K562 (cell line): ENCODE measurements around the gene CHTOP. TPM values are rescaled to one million over a fixed set of nuclear protein-coding genes. Genes with fewer than 3 reads are reported as not detected.

ENCODE experiments used
- ARID2 ChIP-seq: fragments of 450-650 bp; IDR thresholded peaks from 2 replicates; pipeline ENCODE4 v1.6.1; 2017; ENCODE audit warnings: antibody characterized with exemption, mild to moderate bottlenecking
- BMI1 ChIP-seq: fragments of 150-350 bp; IDR thresholded peaks from 2 replicates; pipeline ENCODE4 v1.6.1; 2014; ENCODE audit warnings: low read length
- CTCFL ChIP-seq: IDR thresholded peaks from 2 replicates; pipeline ENCODE4 v1.6.1; 2011; ENCODE audit warnings: borderline replicate concordance, low read depth, mild to moderate bottlenecking, moderate library complexity, low read length; ENCODE audit not compliant: insufficient read depth, poor library complexity, severe bottlenecking
- E4F1 ChIP-seq: fragments of 250-450 bp; sonication (Bioruptor Pico); IDR thresholded peaks from 2 replicates; pipeline ENCODE4 v1.5.0; 2021; ENCODE audit warnings: mild to moderate bottlenecking, borderline replicate concordance
- FOXO4 ChIP-seq: fragments of 450-650 bp; formaldehyde crosslinking; IDR thresholded peaks from 2 replicates; pipeline ENCODE4 v1.4.0; 2020; ENCODE audit warnings: mild to moderate bottlenecking, moderate library complexity
- GTF2B ChIP-seq: IDR thresholded peaks from 2 replicates; pipeline ENCODE4 v1.6.1; 2011; ENCODE audit not compliant: insufficient read length; ENCODE audit errors: extremely low read depth
- IFI16 ChIP-seq: fragments of 250-450 bp; sonication (Bioruptor Pico); IDR thresholded peaks from 2 replicates; pipeline ENCODE4 v2.1.2; 2022; ENCODE audit warnings: mild to moderate bottlenecking, inconsistent platforms
- KLF1 ChIP-seq: fragments of 450-650 bp; IDR thresholded peaks from 2 replicates; pipeline ENCODE4 v1.6.1; 2016; ENCODE audit warnings: missing genetic modification characterization, missing compliant biosample characterization
- POLR2AphosphoS5 ChIP-seq: IDR thresholded peaks from 2 replicates; pipeline ENCODE4 v1.6.1; 2011; ENCODE audit warnings: mild to moderate bottlenecking, low read depth, low read length, moderate library complexity; ENCODE audit not compliant: control insufficient read depth, insufficient read depth
- SAFB2 ChIP-seq: fragments of 200-400 bp; formaldehyde crosslinking; IDR thresholded peaks from 2 replicates; pipeline ENCODE4 v1.6.1; 2018; ENCODE audit warnings: borderline replicate concordance, low read length, low read depth, moderate library complexity; ENCODE audit not compliant: severe bottlenecking
- SMARCA4 ChIP-seq: fragments of 450-650 bp; IDR thresholded peaks from 2 replicates; pipeline ENCODE4 v1.6.1; 2016
- SRSF9 ChIP-seq: fragments of 200-400 bp; formaldehyde crosslinking; IDR thresholded peaks from 2 replicates; pipeline ENCODE4 v1.6.1; 2017; ENCODE audit warnings: low read depth, low read length, borderline replicate concordance
- TGIF2 ChIP-seq: sonication (generic); formaldehyde crosslinking; IDR thresholded peaks from 2 replicates; pipeline ENCODE4 v1.8.1; 2022; ENCODE audit warnings: mild to moderate bottlenecking, missing genetic modification reagents, moderate library complexity
- TSC22D4 ChIP-seq: fragments of 450-650 bp; IDR thresholded peaks from 2 replicates; pipeline ENCODE4 v1.6.1; 2016; ENCODE audit warnings: missing genetic modification characterization, missing biosample characterization, control low read depth
- ZBTB33 ChIP-seq: sonication (generic); formaldehyde crosslinking; IDR thresholded peaks from 2 replicates; pipeline ENCODE4 v1.8.1; 2023; ENCODE audit warnings: mild to moderate bottlenecking, missing genetic modification reagents
- ZNF589 ChIP-seq: fragments of 200-800 bp; sonication (Bioruptor generic); IDR thresholded peaks from 2 replicates; pipeline ENCODE4 v1.6.1; 2016; ENCODE audit warnings: low read depth, missing genetic modification characterization, missing compliant biosample characterization
- ZNF707 ChIP-seq: fragments of 250-450 bp; sonication (Bioruptor Pico); conservative IDR thresholded peaks from 2 replicates; pipeline ENCODE4 v1.8.0; 2022; ENCODE audit warnings: inconsistent platforms, mild to moderate bottlenecking, moderate library complexity
- ZNF785 ChIP-seq: fragments of 250-450 bp; sonication (Bioruptor Pico); IDR thresholded peaks from 2 replicates; pipeline ENCODE4 v1.4.0; 2020; ENCODE audit warnings: mild to moderate bottlenecking
- ZZZ3 ChIP-seq: fragments of 450-650 bp; IDR thresholded peaks from 2 replicates; pipeline ENCODE4 v1.6.1; 2016; ENCODE audit warnings: antibody characterized with exemption, mild to moderate bottlenecking, moderate library complexity
- polyA plus RNA-seq, 8 experiments: library from polyadenylated mRNA; depleted of rRNA in 4 of 8; stranded (reverse) in 5 of 8; unstranded in 3 of 8; fragments of >200 nt; fragmentation: Nextera tagmentation in 2 of 8; fragmentation: Illumina TruSeq in 1 of 8; extraction: Ambion mirVana in 2 of 8; extraction: Trizol in 1 of 8; gene quantifications; 2 replicates each; pipeline versions ENCODE4 v1.2.1 to v1.2.3, GENCODE V29; 2011 to 2014; ENCODE audit warnings: inconsistent platforms in 1 of 8, missing spikeins in 1 of 8
- total RNA-seq, 7 experiments: library from RNA; depleted of rRNA in 6 of 7; stranded (reverse); fragments of >200 nt in 6 of 7; fragmentation: Illumina TruSeq in 2 of 7; extraction: Trizol in 2 of 7; gene quantifications; 2 replicates each; pipeline versions ENCODE4 v1.2.1 to v1.2.3, GENCODE V29; 2011 to 2021; ENCODE audit warnings: low replicate concordance in 1 of 7

Gene CHTOP
- total and polyA plus RNA-seq, 9 of the 15 experiments (the other 6 are each of a cell fraction or from before 2014, with no cell fraction given), result 10.2 to 91.8 (median 60.8) TPM

GRCh38 chr1:153658400-153659174 is 24.7 kb downstream of the CHTOP start, which contains the start of gene SNAPIN (continued):
- TF ChIP-seq SAFB2 (no peak), SRSF9 (no peak), E4F1 (CRISPR knock-in tag) (no peak), IFI16 (CRISPR knock-in tag) (no peak), CTCFL (peak; percentile 96), TGIF2 (no peak), FOXO4 (no peak), KLF1 (tag) (no peak), GTF2B (no peak), POLR2AphosphoS5 (peak; percentile 67), ZNF589 (CRISPR knock-in tag) (no peak), ZZZ3 (no peak), ZNF785 (CRISPR knock-in tag) (no peak), ZNF707 (CRISPR knock-in tag) (no peak), BMI1 (no peak), TSC22D4 (tag) (no peak), ARID2 (no peak), ZBTB33 (CRISPR knock-in tag) (no peak), SMARCA4 (no peak)
